22Rv1 (cell line): ENCODE data around the gene LRRC27.

Experiments used
- H3K27ac ChIP-seq: fragments of 450-650 bp; 2 replicates; pipeline ENCODE4 v1.5.1; 2017
- ZFX ChIP-seq: fragments of 450-650 bp; IDR thresholded peaks from 2 replicates; pipeline ENCODE4 v1.6.1; 2017; ENCODE audit warnings: antibody characterized with exemption, borderline replicate concordance
- TF ChIP-seq, protein P1 (sequence below): fragments of 450-650 bp; IDR thresholded peaks from 2 replicates; pipeline ENCODE4 v1.5.1; 2017; ENCODE audit warnings: mild to moderate bottlenecking

The LRRC27 gene

DNA sequence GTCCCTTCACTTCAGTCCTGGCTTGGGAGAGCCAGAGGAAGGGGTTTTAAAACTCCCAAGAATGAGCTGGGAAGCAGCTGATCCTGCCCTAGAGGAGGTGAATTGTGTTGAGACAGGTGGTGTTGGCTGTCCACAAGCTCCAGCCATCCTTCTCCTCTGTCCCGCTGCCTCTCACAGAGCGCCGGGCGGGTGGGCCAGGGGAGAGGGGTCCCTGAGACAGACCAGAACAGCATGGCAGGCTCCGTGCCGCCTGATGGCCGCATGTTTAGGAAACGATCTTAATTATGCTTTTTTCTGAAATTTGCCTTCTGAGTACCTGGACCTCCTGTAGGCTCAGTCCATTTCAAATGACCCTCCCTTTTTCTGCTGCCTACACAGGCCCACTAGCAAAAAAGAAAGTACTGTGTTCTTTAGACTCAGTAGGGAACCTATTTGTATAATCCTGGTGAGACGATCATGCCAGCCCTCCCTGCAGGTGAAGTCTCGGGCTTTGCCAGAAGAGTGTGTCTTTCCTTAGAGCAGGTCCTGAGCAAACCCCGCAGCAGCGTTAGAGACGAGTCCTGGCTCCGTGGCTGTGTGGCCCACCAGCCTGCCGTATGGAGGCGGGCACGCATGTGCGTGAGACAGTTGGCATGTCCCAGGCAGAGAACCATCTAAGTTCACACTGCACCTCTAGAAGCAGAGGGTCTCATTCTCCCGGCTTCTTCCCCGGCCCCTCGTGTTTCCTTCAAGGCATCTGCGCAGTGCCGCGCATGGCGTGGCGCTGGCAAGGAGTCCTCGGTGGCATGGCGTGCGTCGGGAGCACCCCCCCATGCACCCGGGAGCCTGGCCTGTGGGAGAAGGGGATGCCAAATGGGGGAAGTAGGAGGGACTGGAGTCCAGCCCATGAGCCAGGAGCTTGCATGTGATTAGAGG lies 38.7 kb downstream of the LRRC27 start:
- H3K27ac ChIP-seq: no peak overlapping the region
- no peak for TF ChIP-seq ZFX
- TF ChIP-seq, protein P1, sequence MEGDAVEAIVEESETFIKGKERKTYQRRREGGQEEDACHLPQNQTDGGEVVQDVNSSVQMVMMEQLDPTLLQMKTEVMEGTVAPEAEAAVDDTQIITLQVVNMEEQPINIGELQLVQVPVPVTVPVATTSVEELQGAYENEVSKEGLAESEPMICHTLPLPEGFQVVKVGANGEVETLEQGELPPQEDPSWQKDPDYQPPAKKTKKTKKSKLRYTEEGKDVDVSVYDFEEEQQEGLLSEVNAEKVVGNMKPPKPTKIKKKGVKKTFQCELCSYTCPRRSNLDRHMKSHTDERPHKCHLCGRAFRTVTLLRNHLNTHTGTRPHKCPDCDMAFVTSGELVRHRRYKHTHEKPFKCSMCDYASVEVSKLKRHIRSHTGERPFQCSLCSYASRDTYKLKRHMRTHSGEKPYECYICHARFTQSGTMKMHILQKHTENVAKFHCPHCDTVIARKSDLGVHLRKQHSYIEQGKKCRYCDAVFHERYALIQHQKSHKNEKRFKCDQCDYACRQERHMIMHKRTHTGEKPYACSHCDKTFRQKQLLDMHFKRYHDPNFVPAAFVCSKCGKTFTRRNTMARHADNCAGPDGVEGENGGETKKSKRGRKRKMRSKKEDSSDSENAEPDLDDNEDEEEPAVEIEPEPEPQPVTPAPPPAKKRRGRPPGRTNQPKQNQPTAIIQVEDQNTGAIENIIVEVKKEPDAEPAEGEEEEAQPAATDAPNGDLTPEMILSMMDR: no peak

DNA sequence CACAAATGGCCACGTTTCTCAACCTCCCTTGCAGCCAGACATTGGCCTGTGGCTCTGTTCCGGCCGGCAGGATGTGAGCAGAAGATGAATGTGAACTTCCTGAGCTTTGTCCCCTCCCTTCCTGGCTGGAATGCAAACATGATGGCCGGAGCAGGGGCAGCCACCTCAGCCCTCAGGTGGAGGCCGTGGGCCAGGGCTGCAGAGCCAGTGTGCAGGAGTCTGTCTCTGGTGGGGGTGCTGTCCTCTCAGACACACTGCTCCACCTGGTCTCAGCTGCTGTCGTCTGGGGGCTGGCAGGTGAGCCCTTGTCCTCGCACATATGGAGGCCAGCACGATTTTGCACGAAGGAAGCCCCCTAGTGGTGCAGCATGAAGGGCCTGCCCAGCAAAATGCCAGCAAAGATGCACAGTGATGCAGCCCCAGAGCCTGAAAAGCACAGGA lies 39.7 kb downstream of the LRRC27 start:
- TF ChIP-seq, protein P1: peak; percentile 35
- TF ChIP-seq ZFX: no peak

DNA sequence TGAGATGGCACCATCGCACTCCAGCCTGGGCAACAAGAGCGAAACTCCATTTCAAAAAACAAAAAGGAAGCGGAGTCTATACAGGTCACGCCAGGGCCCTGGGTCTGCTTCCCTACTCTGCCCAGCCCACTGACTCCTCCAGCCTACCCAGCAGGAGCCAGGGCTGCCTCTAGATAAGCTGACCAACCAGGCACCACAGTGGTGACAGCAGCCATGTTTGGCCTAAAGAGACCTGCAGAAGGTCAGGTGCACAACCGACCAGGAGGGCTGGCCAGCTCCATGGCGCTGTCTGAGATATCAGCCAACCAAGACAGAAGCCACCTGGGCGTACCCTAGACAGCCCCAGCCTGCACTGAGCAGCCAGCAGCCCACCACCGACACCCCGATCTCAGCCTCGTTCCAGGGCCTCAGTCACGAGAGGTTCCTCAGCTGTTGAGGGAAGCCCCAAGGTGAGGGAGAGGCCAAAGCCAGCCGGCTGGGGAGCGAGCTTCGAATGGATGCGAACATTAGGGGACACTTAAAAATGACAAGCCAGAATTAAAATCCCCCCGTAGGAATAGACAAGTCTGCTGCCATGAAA lies 40.6 kb downstream of the LRRC27 start:
- TF ChIP-seq ZFX: no peak
- TF ChIP-seq, protein P1: no peak
- H3K27ac ChIP-seq: no peak overlapping the region

More for the DNA sequence above, 39.7 kb downstream of the LRRC27 start:
- H3K27ac ChIP-seq: no peak overlapping the region

DNA sequence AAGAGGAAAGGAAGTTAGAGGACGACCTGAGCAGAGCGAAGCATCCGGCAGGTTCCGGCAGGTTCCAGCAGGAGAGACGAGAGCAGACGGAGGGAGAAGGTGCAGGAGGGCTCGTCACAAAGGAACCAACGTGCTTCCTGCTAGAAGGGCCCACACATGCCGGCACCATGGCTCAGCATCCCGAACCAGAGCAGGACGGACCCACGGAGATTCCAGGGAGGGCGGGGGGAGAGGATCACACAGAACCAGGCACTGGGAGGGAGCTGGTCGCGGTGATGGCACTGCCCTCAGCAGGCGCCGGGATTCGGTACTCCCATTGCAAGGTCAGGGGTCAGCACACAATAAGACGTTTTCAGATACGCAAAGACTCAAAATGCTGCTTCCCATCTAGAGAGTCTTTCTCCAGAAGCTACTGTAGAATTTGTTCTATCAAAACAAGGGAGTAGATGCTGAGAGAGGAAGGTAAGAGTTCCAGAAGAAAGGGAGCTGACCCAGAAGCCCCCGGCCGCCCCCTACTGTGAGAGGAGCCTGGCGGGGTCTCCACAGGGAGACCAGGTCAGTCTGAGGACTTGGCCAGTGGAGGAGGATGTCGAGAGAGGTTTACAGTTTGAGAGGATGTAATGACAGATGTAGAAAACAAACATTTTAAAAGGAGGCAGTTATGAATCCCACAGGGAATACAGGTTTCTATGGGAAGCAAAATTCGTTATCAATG lies 41.4 kb downstream of the LRRC27 start:
- TF ChIP-seq, protein P1: no peak
- TF ChIP-seq ZFX: no peak
- H3K27ac ChIP-seq: no peak overlapping the region

DNA sequence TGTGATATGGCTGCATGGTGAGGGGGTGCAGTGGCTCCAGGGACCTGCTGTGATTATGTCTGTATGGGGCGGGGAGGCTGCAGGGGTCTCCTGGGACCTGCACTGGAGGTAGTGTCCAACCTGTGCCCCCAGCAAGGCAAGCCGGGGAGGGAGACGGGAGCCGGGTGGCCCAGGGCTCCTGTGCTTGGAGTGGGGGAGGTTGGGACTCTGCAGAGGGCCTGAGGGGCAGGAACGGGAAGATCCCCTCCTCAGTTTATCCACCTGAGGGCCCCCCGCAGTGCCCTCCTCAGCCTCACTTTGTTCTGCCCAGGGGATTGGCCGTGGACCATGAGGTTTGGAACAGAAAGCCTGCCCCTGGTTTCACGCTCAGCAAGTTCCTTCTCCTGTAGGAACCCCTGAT lies 42.2 kb downstream of the LRRC27 start:
- TF ChIP-seq, protein P1: no peak
- no peak for TF ChIP-seq ZFX
- no peak overlapping the region for H3K27ac ChIP-seq

DNA sequence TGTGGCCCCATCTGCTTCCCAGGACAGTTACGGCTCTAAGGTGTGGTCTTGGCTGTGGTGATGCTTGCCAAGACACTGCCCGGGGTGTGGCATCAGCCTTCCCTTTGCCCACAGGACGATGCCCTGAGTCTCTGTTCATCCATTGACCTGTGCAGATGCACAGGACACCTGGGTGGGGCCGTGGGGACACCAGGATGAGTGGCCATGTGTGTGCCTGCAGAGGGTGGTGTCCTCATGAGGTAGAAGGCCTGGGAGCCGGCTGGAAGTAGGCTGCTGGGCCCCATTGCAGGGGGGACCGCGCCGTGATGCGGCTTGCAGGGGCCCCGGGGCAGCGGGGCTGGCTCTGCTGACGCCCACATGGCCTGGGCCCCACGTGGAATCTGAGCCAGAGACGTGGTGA lies 42.6 kb downstream of the LRRC27 start:
- no peak overlapping the region for H3K27ac ChIP-seq
- TF ChIP-seq, protein P1: no peak
- TF ChIP-seq ZFX: no peak
